SK-N-SH (cell line): ENCODE data around the gene ZFYVE19.

ENCODE experiments used
- CHD2 ChIP-seq: fragments of 150-350 bp; IDR thresholded peaks from 2 replicates; pipeline ENCODE4 v1.6.1; 2018; ENCODE audit warnings: low read length; ENCODE audit not compliant: partially characterized antibody
- CTCF ChIP-seq: fragments of 200-600 bp; sonication (generic); IDR thresholded peaks from 2 replicates; pipeline ENCODE4 v1.6.1; 2017; ENCODE audit warnings: antibody characterized with exemption, mild to moderate bottlenecking, moderate library complexity
- EZH2phosphoT487 ChIP-seq: fragments of 200-600 bp; sonication (generic); IDR thresholded peaks from 2 replicates; pipeline ENCODE4 v1.6.1; 2017; ENCODE audit warnings: low read depth, mixed run types, mild to moderate bottlenecking, antibody characterized with exemption, moderate library complexity, borderline replicate concordance
- RAD21 ChIP-seq: IDR thresholded peaks from 2 replicates; pipeline ENCODE4 v1.6.1; 2012; ENCODE audit warnings: mild to moderate bottlenecking, low read length

DNA sequence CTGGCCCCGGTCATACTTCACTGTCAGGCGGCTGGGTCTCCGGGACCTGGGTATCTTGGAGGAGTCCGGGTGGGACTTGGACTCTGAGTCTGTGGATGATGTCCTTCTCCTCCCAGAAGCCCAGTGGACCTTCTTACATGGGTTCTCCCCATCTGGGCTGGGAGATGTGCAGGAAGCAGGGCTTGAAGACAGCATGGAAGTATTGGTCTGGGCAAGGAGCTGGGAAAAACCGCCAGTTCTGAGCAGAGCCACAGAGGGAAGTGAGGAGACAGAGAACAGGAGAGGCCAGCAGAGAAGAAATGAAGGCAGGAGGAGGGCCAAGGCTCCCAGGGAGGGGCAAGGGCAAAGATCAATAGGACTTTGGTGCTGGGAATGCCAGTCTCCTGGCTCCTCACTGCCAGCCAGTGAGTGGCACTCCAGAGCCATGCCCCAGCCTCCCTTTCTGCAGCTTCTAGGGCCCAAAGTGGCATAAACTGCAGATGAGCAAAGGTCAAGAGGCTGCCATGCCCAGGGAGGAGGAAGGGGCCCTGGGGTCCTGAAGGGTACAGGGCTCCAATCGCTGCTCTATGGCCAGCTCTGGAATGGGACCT lies 21.7 kb downstream of the ZFYVE19 start, which contains the start of gene PPP1R14D:
- TF ChIP-seq CTCF (no peak), EZH2phosphoT487 (no peak), CHD2 (no peak), RAD21 (no peak)
